Right forelimb (tissue), 1 donor: Measurements from ENCODE around the gene CBX7.

ENCODE experiments used
- DNase-seq: peaks from one replicate; pipeline ENCODE4 v3.0.0-alpha.2; 2018

Gene CBX7

GRCh38 chr22:39152511-39153219 is at the start of gene CBX7:
TSS of gene CBX7 (minus strand) at chr22:39152680. CDS start at chr22:39152444, 236 bp downstream.
- peak; percentile 95 for DNase-seq

- DNase-seq = no peak
These were observed 45.1 kb upstream of the CBX7 start for GRCh38 chr22:39197578-39197977.

- no peak for DNase-seq
These were observed 41.6 kb upstream of the CBX7 start for GRCh38 chr22:39194098-39194497.

GRCh38 chr22:39188809-39189208 is 36.3 kb upstream of the CBX7 start:
- no peak for DNase-seq

- no peak for DNase-seq
These were observed 33.1 kb upstream of the CBX7 start for GRCh38 chr22:39185601-39186012.

- DNase-seq = no peak
These were observed 32.4 kb upstream of the CBX7 start for GRCh38 chr22:39184586-39185577.

GRCh38 chr22:39183991-39184585 is 31.6 kb upstream of the CBX7 start:
- DNase-seq = peak; percentile 66

GRCh38 chr22:39182478-39183030 is 30.1 kb upstream of the CBX7 start:
- DNase-seq = no peak

GRCh38 chr22:39181778-39182177 is 29.3 kb upstream of the CBX7 start:
- no peak for DNase-seq

GRCh38 chr22:39181356-39181755 is 28.9 kb upstream of the CBX7 start:
- no peak for DNase-seq

GRCh38 chr22:39179841-39180335 is 27.4 kb upstream of the CBX7 start:
- no peak for DNase-seq

GRCh38 chr22:39179401-39179827 is 26.9 kb upstream of the CBX7 start:
- DNase-seq = no peak

GRCh38 chr22:39178206-39179111 is 26.0 kb upstream of the CBX7 start:
- DNase-seq = no peak

- DNase-seq = no peak
These were observed 25.3 kb upstream of the CBX7 start for GRCh38 chr22:39177791-39178190.

GRCh38 chr22:39177456-39177775 is 24.9 kb upstream of the CBX7 start:
- DNase-seq = no peak

- DNase-seq = no peak
These were observed 24.4 kb upstream of the CBX7 start for GRCh38 chr22:39176714-39177455.

- DNase-seq = peak; percentile 80
These were observed 23.7 kb upstream of the CBX7 start for GRCh38 chr22:39176143-39176713.

- no peak for DNase-seq
These were observed 23.1 kb upstream of the CBX7 start for GRCh38 chr22:39175353-39176142.

- peak; percentile 85 for DNase-seq
These were observed 22.2 kb upstream of the CBX7 start for GRCh38 chr22:39174498-39175352.
